Uterus (tissue), 2 donors: ENCODE measurements around the gene ZNF846.

Source experiments
- CTCF ChIP-seq, 4 experiments: fragments of 200-600 bp in 2 of 4; fragments of 450-650 bp in 2 of 4; sonication (generic) in 2 of 4; IDR thresholded peaks; one replicate each; pipeline ENCODE4 v1.5.1; 2016 to 2019; ENCODE audit warnings: antibody characterized with exemption in 4 of 4, mild to moderate bottlenecking in 2 of 4, moderate library complexity in 1 of 4
- POLR2A ChIP-seq, 2 donors: fragments of 450-650 bp; IDR thresholded peaks; one replicate each; pipeline ENCODE4 v1.6.1; 2016; ENCODE audit warnings: antibody characterized with exemption in 2 of 2, mild to moderate bottlenecking in 1 of 2, moderate library complexity in 1 of 2

GRCh38 chr19:9720541-9720940 lies 48.0 kb downstream of the ZNF846 start:
- no peak for TF ChIP-seq CTCF (IDR thresholded peaks at IDR 0.05)
- no peak for TF ChIP-seq POLR2A (IDR thresholded peaks at IDR 0.05)
